HG02678 (cell line): ENCODE results near the gene ZFP64.
"Not testable (repeated sequence)": the region's sequence is repeated elsewhere in the genome, so short reads cannot be mapped to it uniquely, and the experiment has no call there.

ENCODE experiments used
- ATAC-seq: cut with Tn5 transposase; IDR thresholded peaks from one replicate; pipeline ENCODE4 v1.9.1; 2021; ENCODE audit warnings: mild to moderate bottlenecking, moderate library complexity; ENCODE audit not compliant: unreplicated experiment

Gene ZFP64

DNA sequence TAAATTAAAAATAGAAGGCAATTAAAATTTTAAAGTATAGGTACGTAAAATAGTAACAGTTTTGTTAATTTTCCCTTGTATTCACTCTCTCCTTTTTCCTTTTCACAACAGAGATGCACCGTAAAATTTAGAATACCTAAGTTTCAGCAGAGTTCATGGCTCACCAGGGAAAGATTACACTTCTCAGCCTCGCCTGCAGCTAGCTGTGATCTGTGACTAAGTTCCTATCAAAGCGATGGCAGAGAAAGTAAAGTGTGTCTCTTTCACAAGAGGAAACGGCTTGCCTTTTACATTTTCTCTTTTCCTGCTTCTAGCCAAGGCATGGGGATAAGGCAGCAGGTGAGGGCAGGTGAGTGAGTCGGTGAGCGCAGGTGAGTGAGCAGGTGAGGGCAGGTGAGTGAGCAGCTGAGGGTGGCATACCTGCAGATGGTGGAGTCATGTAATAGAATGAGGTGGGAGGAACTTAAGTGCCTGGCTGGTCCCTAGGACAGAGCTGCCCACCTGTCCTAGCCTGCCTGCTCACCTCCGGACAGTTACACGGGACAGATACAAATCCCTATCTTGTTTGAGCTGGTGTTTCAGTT lies 30.9 kb downstream of the ZFP64 start:
- no peak for ATAC-seq

DNA sequence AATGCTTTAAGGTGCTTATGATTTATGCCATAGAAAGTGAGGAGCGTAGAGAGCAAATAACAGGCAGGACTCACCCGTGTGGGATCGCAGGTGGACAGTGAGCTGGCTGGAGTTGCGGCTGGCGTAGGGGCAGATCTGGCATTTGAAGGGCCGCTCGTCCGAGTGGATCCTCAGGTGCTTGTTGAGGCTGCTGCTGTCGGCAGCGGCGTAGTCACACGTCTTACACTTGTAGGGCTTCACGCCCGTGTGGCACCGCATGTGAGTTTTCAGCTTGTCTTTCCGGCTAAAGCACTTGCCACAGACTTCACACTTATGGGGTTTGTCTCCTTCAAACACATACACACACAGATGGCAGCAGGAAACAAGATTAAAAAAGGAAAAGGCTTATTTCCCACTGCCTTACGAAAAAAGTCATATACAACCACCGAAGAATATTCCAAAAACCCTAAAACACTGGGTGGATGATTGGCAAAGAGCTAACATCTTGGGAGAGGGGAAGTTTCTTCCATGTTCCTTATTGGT lies 31.5 kb downstream of the ZFP64 start:
- ATAC-seq = no peak

DNA sequence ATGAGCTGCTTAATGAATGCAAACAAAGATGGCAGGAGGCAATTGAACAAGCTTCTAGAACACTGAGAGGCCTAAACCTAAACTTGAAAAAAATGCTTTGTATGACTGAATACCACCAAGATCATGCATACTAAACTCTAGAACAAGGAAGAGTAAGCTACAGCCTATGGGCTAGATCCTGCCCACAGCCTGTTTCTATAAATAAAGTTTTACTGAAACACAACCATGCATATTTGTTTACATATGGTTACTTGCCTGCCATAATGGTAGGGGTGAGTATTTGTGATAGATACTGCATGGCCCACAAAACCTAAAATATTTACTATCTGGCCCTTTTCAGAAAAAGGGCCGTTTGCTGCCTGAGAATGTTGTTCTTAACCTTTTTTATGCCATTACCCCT lies 37.0 kb downstream of the ZFP64 start:
- ATAC-seq = no peak

DNA sequence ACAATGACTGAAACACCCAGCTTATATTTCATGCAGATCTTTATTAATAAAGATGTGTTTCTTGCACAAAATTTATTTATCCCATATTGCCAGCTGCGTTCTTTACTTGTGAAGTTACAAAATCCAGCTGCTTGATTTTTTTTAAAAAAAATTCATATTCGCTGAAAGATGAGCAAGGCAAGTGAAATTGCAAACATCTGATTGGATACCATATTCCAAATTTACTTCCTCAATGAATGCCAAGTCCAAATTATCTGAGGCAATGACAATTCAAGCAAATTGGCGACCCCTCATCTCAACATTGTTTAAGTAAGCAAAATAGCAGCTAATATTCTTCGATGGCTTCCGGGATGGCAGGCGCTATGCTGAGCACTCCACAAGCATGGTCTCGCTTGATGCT lies 37.7 kb downstream of the ZFP64 start:
- no peak for ATAC-seq

DNA sequence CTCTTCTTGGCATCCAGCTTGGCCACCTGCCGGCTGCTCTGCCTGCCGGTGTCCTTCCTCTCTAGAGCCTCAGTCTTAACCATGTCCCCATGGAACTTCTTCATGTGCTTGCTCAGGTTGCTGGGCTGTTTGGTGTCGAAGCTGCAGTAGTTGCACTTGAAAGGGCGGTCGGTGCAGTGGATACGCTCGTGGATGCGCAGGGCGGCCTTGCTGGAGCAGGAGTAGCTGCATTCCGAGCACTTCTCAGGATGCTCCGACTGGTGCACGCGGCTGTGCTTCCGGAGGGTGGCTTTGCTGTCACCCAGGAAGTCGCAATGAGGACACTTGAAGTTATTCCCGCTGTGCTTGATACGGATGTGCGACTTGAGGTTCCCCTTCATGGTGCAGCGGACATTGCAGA lies 38.7 kb downstream of the ZFP64 start:
- ATAC-seq = no peak

DNA sequence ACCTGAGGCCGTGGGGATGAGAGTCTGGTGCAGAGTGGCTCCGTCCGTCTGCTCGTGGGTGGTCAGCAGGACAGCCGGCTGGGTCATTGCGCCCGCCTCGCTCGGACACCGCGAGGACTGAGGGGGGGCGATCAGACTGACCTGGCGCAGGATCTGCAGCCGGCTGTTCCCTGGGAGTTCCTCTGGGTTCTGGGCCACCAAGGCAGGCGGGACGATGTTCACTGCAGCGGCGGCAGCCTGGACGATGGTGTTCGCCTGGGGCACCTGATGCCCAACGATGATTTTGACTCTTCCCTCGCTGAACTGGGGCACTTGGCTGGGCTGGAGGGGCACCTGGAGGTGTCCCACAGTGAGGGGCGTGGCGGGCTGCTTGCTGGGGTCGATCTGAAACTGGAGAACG lies 39.2 kb downstream of the ZFP64 start:
- no peak for ATAC-seq

DNA sequence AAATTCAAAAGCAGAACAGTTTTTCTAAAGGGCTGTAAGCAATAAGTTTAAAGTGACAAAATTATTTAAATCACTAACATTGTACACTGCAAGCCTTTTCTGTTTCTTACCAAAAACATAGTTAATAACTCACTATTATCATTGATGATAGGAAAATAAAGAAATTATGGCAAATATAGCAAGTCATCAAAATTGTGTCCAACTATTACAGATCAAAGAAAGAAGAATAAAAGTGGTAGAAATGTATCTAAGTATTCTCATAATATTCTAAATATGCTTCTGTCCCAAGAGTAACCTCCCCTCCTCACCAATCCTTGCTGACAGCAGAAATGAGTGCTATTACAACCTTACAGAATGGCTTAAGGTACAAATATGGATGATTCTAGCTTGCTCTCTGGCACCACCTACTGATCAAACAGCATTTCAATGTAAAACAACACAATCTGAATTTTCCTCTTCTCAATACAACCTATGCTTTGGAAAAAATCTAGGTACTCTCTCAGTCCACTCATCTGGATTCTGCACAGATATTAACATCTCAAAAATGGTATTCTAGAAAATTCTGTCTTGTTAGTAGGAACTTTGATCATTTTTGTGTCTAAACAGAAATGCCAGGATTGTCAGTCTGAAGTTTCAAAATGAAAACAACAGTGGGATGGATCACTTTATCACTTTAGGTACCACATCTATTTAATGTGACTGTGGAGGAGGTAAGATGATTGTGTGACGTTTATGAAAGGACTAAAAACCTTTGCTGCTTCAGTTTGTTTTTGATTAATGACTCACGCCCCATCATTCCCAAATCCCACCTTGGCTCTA lies 40.9 kb downstream of the ZFP64 start:
- no peak for ATAC-seq

DNA sequence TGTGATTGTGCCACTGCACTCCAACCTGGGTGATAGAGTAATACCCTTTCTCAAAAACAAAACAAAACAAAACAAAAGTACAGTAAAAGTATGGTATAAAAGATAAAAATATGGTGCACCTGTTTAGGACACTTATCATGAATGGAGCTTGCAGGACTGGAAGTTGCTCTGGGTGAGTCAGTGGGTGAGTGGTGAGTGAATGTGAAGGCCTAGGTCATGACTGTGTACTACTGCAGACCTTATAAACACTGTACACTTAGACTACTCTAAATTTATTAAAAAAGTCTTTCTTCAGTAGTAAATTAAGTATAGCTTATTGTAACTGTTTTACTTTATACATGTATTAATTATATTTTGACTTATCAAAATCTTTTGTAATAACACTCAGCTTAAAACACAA lies 46.0 kb downstream of the ZFP64 start:
- no peak for ATAC-seq

DNA sequence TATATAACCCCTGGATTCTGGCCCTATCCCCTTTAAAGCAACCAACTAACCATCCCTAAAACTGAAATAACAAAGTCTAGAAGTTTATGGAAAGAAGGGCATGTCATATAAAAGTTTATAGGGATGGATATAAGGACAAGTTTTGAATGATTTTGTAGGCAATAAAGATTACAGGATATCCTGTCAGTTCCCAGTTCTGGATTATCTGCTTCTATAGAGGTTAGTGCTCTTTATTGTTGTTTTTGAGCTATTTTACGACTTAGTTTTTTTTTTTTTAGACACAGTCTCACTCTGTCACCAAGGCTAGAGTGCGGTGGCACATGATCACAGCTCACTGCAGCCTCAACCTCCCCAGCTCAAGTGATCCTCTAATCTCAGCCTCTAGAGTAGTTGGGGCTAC lies 48.3 kb downstream of the ZFP64 start:
- no peak for ATAC-seq

DNA sequence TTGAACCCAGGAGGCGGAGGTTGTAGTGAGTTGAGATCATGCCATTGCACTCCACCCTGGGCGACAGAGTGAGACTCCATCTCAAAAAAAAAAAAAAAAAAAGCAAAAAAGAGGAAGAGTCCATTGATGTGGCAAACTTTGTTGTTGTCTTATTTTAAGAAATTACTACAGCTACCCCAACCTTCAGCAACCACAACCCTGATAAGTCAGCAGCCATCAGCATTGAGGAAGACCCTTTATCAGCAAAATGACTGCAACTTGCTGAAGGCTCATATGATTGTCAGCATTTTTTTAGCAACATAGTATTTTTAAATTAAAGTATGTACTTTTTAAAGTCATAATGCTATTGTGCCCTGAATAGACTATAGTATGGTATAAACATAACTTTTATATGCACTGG lies 48.8 kb downstream of the ZFP64 start:
- no peak for ATAC-seq

DNA sequence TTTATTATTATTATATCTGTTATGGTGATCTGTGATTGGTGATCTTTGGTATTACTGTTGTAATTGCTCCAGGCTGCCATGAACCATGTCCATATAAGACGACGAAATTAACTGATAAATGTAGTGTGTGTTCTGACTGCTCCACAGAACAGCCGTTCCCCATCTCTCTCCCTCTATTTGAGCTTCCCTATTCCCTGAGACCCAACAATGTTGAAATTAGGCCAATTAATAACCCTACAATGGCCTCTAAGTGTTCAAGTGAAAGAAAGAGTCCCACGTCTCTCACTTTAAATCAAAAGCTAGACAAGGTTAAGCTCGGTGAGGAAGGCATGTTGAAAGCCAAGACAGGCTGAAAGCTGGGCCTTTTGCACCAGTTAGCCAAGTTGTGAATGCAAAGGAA lies 51.6 kb downstream of the ZFP64 start:
- no peak for ATAC-seq

DNA sequence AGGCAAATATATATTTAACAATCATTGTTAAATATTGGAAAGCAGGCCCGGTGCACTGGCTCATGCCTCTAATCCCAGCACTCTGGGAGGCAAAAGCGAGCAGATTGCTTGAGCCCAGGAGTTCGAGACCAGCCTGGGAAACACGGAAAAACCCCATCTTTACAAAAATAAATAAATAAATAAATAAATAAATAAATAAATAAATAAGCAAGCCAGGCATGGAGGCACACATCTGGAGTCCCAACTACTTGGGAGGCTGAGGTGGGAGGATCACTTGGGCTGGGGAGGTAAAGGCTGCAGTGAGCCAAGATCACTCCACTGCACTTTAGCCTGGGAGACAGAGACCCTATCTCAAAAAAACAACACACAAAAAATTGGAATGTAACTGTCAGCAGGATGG lies 53.7 kb downstream of the ZFP64 start:
- no peak for ATAC-seq

DNA sequence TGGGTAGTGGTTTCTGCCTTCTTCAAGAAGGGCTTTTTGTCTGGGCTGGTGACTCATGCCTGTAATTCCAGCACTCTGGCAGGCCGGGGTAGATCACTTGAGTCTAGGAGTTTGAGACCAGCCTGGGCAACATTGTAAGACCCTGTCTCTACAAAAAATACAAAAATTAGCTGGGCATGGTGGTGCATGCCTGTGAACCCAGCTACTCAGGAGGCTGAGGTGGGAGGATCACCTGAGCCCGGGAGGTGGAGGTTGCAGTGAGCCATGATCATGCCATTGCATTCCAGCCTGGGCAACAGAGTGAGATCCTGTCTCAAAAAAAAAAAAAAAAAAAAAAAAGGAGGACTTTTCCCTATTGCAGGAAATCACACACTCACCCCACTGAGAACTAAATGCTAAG lies 57.9 kb downstream of the ZFP64 start:
- ATAC-seq = not testable (repeated sequence)

DNA sequence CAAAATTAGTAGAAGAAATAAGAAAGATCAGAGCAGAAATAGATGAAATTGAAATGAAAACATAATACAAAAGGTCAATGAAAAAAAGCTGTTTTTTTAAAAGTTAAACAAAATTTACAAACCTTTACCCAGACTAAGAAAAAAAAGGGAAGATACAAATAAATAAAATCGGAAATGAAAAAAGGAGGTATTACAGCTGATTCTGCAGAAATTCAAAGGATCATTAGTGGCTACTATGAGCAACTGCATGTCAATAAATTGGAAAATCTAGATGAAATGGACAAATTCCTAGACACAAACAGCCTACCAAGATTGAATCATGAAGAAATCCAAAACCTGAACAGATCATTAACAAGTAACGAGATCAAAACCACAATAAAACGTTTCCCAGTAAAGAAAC lies 59.2 kb downstream of the ZFP64 start:
- no peak for ATAC-seq

DNA sequence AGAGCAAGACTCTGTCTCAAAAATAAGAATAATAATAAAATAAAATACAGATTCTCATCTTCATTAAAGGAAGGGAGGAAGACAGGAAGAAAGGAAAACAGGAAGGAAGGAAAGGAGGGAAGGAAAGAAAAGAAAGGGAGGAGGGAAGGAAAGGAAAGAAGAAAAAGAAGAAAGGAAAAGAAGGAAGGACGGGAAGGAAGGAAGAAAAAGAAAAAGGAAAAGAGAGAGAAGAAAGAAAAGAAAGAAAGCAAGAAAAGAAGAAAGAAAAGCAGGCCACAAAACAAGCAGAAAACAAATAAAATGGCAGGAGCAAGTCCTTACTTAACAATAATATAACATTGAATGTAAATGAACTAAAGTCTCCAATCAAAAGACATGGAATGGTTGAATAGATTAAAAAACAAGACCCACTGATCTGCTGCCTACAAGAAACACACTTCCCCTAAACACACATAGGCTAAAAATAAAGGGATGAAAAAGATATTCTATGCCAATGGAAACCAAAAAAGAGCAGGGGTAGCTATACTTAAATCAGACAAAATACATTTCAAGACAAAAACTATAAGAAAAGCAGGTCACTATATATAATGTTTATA lies 60.4 kb downstream of the ZFP64 start:
- ATAC-seq = no peak

DNA sequence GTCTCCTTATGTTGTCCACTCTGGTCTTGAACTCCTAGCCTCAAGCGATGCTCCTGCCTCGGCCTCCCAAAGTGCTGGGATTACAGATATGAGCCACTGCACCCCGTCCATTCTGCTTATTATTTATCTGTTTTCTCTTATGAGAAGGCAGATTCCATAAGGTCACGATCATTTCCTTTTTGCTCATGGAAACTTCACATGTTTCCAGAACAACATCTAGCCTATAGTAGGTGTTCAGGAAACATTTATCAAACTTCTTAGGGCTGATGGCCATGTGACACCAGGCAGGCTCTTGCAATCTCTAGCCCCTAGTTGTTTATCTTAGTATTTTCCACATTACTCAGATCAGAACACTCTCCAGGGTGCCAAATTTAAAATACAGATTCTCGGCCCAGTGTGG lies 61.2 kb downstream of the ZFP64 start:
- ATAC-seq = no peak

DNA sequence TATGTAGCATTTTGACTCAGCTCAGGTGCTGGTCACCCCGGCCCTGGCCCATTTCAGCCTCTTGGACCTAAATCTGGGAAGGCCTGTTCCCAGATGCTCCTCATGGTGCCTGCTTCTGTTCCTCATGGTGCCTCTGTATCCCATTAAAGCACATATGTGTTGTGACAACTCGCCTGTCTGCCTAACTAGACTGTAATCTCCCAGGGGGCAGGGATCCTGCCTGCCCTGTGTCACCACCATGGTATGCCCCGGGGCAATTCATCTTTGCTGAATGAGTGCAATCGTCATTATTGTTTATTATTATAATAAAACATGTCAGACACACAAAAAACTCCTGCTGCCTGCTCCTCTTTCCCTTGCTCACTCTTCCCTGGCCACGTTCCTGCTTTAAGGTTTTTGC lies 62.0 kb downstream of the ZFP64 start:
- no peak for ATAC-seq

DNA sequence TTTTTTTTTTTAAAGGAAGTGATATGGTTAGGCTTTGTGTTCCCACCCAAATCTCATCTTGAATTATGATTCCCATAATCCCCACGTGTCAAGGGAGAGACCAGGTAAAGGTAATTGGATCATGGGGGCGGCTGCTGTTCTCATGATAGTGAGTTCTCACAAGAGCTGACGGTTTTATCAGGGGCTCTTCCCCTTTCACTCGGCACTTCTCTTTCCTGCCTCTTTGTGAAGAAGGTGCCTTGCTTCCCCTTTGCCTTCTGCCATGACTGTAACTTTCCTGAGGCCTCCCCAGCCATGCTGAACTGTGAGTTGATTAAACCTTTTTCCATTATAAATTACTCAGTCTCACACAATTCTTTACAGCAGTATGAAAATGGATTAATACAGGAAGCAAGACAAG lies 64.3 kb downstream of the ZFP64 start:
- no peak for ATAC-seq

DNA sequence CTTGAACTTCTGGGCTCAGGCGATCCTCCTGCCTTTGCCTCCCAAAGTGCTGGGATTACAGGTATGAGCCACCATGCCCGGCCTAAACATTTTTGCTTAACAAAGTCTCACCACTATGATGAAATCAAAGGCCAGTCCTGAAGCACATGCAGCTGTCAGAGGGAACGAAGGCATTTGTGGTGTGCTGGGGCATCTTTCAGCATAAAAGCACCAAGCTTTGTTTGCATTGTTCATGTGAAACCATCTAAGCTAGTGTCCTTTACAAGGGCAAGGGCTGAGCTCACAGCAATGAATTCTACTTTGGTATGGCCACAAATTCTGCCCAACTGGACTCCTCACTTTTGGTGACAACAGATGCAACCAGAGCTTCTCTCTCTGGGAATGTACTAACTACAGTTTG lies 66.8 kb downstream of the ZFP64 start:
- ATAC-seq = no peak

DNA sequence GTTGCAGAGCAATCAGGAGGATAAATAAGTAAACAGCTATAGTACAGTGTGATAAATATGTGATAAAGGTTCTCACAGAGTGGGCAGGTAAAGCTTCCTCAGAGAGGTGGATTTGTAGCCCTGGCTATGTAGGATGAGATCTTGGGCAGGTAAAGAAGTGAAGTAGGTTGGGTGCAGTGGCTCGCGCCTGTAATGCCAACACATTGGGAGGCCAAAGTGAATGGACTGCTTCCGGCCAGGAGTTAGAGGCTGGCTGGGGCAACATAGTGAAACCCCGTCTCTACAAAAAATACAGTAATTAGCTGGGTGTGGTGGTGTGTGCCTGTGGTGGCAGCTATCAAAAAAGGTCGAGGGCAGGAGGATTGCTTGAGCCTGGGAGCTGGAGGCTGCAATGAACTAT lies 72.9 kb downstream of the ZFP64 start:
- ATAC-seq = no peak

DNA sequence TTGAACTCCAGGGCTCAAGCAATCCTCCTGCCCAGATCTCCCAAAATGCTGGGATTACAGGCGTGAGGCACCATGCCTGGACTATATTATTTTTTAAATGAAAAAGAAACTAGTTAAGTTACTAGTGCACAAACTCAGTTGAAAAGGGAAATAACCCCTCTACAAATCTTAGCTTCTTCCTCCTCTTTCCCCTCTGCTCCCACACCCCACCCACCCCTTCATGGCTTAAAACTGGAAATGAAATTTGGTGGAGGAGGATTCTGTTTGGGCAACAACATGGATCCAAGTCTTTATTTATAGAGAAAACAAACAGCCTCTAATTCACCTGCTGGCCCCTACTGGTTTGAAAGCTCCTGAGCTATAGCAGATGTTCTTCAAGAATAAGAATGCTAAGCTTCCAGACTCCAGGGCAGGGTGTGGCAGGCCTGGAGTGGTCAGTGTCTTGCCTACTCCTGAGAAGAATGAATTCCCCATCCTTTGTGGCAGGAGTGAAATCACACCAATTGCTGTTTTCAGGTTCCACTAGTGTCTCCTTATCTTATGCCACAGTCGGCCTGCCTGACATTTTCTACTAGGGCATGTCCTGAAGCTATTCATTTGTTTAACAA lies 73.5 kb downstream of the ZFP64 start:
- no peak for ATAC-seq

DNA sequence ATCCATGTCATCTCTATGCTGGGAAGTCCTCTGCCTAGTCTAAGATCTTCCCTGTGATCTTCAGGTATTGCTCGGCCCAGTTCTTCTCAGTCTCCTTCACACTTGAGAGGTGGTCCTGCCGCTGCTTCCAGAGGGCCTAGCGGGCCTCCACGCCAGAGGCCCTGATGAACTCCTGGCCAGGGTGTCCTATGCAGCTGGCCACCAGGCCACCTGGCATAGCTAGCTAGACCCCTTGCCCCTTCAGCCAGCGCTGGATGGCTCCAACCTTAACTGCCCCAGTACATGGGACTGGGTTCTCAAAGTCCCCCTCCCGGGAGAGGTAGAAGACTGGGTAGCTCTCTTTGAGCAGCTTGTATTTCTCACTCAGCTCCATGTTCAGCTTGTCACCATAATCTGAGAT lies 81.1 kb downstream of the ZFP64 start:
- no peak for ATAC-seq
